HCT116 (cell line): ENCODE measurements around the gene LOXHD1. TPM values are rescaled to one million over a fixed set of nuclear protein-coding genes. Genes with fewer than 3 reads are reported as not detected.

Source experiments
- ATAC-seq: fragments of 200-7000 bp; cut with Tn5 transposase; 2 replicates; pipeline ENCODE4 v1.9.1; 2020; ENCODE audit warnings: mild to moderate bottlenecking, moderate library complexity
- BruUV-seq: library from RNA; stranded (reverse); fragments of 400-500 nt; replicated peaks from 2 replicates; lab custom pipeline; 2021; lab: Mats Ljungman, UMichigan
- CTCF ChIA-PET: fragments of 300-600 bp; sonication (Branson Sonifier 250); formaldehyde crosslinking; loops from one replicate; lab custom pipeline; 2021; ENCODE audit warnings: antibody characterized with exemption; lab: Charles Lee
- POLR2A ChIA-PET: fragments of 300-600, 350-600 bp; sonication (Branson Sonifier 250); formaldehyde crosslinking; loops from one replicate; lab custom pipeline; 2021; ENCODE audit warnings: antibody characterized with exemption; lab: Charles Lee
- RAD21 ChIA-PET, 2 experiments: fragments of 300-600 bp; sonication (Branson Sonifier 250); formaldehyde crosslinking; loops; one replicate each; lab custom pipeline; 2023; ENCODE audit warnings: low total read pairs in 2 of 2; ENCODE audit not compliant: uncharacterized antibody in 2 of 2, unreplicated experiment in 2 of 2, low non-redundant PET in 1 of 2; lab: Charles Lee
- DNase-seq: peaks from one replicate; pipeline ENCODE4 v3.0.0-alpha.2; 2010; ENCODE audit warnings: low read depth, low spot score
- H2AFZ ChIP-seq: fragments of 200-600 bp; shearing (Covaris generic), sonication (generic); 2 replicates; pipeline ENCODE4 v1.6.1; 2017; ENCODE audit warnings: low read depth, mixed run types, mixed read lengths, antibody characterized with exemption, low read length; ENCODE audit not compliant: poor library complexity, severe bottlenecking
- H3K27ac ChIP-seq: 2 replicates; pipeline ENCODE4 v1.5.1; 2012; ENCODE audit warnings: low read depth, low read length
- H3K27me3 ChIP-seq: fragments of 200-600 bp; sonication (generic); 2 replicates; pipeline ENCODE4 v1.6.1; 2016; ENCODE audit warnings: mixed run types, low read length, mixed read lengths; ENCODE audit not compliant: insufficient read depth
- H3K36me3 ChIP-seq, 2 experiments: fragments of 200-500 bp in 1 of 2; fragments of 200-600 bp in 1 of 2; sonication (Bioruptor generic) in 1 of 2; sonication (generic) in 1 of 2; 2 replicates each; pipeline versions ENCODE4 v1.5.1 to v1.6.1; 2014 to 2016; ENCODE audit warnings: low read length in 2 of 2, inconsistent platforms in 1 of 2, mixed read lengths in 1 of 2, mixed run types in 1 of 2; ENCODE audit not compliant: insufficient read depth in 2 of 2, control insufficient read depth in 1 of 2
- H3K4me1 ChIP-seq, 2 experiments: fragments of 200-600 bp in 1 of 2; sonication (generic) in 1 of 2; 2 replicates each; pipeline versions ENCODE4 v1.5.1 to v1.6.1; 2012 to 2017; ENCODE audit warnings: low read length in 2 of 2, inconsistent platforms in 1 of 2, mild to moderate bottlenecking in 1 of 2, mixed read lengths in 1 of 2, mixed run types in 1 of 2, moderate library complexity in 1 of 2; ENCODE audit not compliant: insufficient read depth in 2 of 2, control insufficient read depth in 1 of 2
- H3K4me2 ChIP-seq: fragments of 200-600 bp; sonication (generic); 2 replicates; pipeline ENCODE4 v1.6.1; 2017; ENCODE audit warnings: mixed run types, low read length, mixed read lengths
- H3K4me3 ChIP-seq, 2 experiments: fragments of 200-600 bp in 1 of 2; sonication (generic) in 1 of 2; replicated peaks in 1 of 2; 2 replicates each; pipeline ENCODE4 v1.5.1; 2011 to 2016; ENCODE audit warnings: low read length in 2 of 2, control low read depth in 1 of 2, low read depth in 1 of 2, mild to moderate bottlenecking in 1 of 2, mixed read lengths in 1 of 2, mixed run types in 1 of 2
- H3K79me2 ChIP-seq: fragments of 200-600 bp; sonication (generic); 2 replicates; pipeline ENCODE4 v1.6.1; 2017; ENCODE audit warnings: mild to moderate bottlenecking, mixed run types, low read length, moderate library complexity, mixed read lengths; ENCODE audit not compliant: insufficient read depth
- H3K9ac ChIP-seq: fragments of 200-600 bp; sonication (generic); 2 replicates; pipeline ENCODE4 v1.6.1; 2016; ENCODE audit warnings: low read length, mixed read lengths
- H3K9me2 ChIP-seq: fragments of 200-600 bp; sonication (generic), shearing (Covaris generic); 2 replicates; pipeline ENCODE4 v1.6.1; 2017; ENCODE audit warnings: mixed run types, mild to moderate bottlenecking, moderate library complexity; ENCODE audit not compliant: insufficient read depth
- H3K9me3 ChIP-seq, 2 experiments: fragments of 200-500 bp in 1 of 2; fragments of 200-600 bp in 1 of 2; sonication (Bioruptor generic) in 1 of 2; sonication (generic) in 1 of 2; 2 replicates each; pipeline ENCODE4 v1.6.1; 2014 to 2017; ENCODE audit warnings: low read length in 2 of 2, mixed read lengths in 2 of 2, inconsistent platforms in 1 of 2, low read depth in 1 of 2, mild to moderate bottlenecking in 1 of 2, mixed run types in 1 of 2, moderate library complexity in 1 of 2; ENCODE audit not compliant: control insufficient read depth in 1 of 2, insufficient read depth in 1 of 2
- H4K20me1 ChIP-seq: fragments of 200-600 bp; sonication (generic), shearing (Covaris generic); 2 replicates; pipeline ENCODE4 v1.6.1; 2017; ENCODE audit warnings: mixed run types, mild to moderate bottlenecking, moderate library complexity; ENCODE audit not compliant: insufficient read depth
- REST ChIP-seq: IDR thresholded peaks from 2 replicates; pipeline ENCODE4 v1.6.1; 2012; ENCODE audit warnings: low read depth
- SIN3A ChIP-seq: IDR thresholded peaks from 2 replicates; pipeline ENCODE4 v1.6.1; 2012; ENCODE audit warnings: low read depth
- intact Hi-C: fragments of 100-400 bp; cut with micrococcal nuclease; formaldehyde crosslinking; loops from 2 replicates; pipeline ENCODE4 v1.10.0; 2022
- total RNA-seq: library from RNA; stranded (reverse); gene quantifications from one replicate; pipeline ENCODE4 v1.2.1, GENCODE V29; 2021; ENCODE audit not compliant: unreplicated experiment
- TF ChIP-seq, protein P1 (sequence below), 3 experiments: fragments of 200-600 bp in 1 of 3; sonication (generic) in 1 of 3; IDR thresholded peaks in 2 of 3; conservative IDR thresholded peaks in 1 of 3; 2 replicates each; pipeline ENCODE4 v1.5.1; 2012 to 2017; ENCODE audit warnings: low read depth in 2 of 3, low read length in 2 of 3, antibody characterized with exemption in 1 of 3, borderline replicate concordance in 1 of 3, control low read depth in 1 of 3, mild to moderate bottlenecking in 1 of 3, mixed read lengths in 1 of 3, mixed run types in 1 of 3, moderate library complexity in 1 of 3; ENCODE audit not compliant: insufficient read depth in 1 of 3

The LOXHD1 gene
- total RNA-seq, 1 experiment from 2014 or later: not detected

DNA sequence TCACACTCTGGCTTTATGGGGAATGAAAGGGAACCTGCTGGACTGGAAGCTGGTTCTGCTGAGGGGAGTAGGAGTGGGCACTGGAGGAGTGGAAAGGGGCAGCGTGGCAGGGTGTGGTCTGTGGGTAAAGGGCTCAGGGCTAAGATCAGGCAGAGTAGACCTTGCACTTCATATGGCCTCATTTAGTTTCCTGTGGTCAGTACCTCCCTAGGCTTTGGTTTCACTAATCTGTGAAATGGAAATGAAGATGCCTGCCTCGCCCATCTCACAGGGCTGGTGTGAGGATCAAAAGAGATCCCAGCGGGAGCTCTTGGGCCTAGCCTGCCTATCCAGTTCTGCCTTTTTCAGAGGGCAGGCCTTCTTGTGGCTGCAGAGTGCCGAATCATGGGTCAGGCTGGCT is 208.7 kb downstream of the LOXHD1 start:
- POLR2A ChIA-PET: no interaction called here
- CTCF ChIA-PET: no interaction called here
- RAD21 ChIA-PET: no interaction called here

More for the DNA sequence above, 208.7 kb downstream of the LOXHD1 start:
- Histone ChIP-seq H3K4me3 (no peak overlapping the region), H3K4me1 (peaks cover 0 to 17% of the 10 kb centered on the region in 2 experiments; a peak in 2 of 4 replicates), H2AFZ (no peak overlapping the region), H3K27ac (no peak overlapping the region), H3K9ac (no peak overlapping the region), H4K20me1 (no peaks in the 10 kb centered on the region), H3K27me3 (no peaks in the 10 kb centered on the region), H3K36me3 (no peaks in the 10 kb centered on the region), H3K9me2 (no peaks in the 10 kb centered on the region), H3K4me2 (peak overlapping the region; percentile 15), H3K9me3 (no peaks in the 10 kb centered on the region), H3K79me2 (no peaks in the 10 kb centered on the region)
- no TSS peak for BruUV-seq
- TF ChIP-seq, protein P1, sequence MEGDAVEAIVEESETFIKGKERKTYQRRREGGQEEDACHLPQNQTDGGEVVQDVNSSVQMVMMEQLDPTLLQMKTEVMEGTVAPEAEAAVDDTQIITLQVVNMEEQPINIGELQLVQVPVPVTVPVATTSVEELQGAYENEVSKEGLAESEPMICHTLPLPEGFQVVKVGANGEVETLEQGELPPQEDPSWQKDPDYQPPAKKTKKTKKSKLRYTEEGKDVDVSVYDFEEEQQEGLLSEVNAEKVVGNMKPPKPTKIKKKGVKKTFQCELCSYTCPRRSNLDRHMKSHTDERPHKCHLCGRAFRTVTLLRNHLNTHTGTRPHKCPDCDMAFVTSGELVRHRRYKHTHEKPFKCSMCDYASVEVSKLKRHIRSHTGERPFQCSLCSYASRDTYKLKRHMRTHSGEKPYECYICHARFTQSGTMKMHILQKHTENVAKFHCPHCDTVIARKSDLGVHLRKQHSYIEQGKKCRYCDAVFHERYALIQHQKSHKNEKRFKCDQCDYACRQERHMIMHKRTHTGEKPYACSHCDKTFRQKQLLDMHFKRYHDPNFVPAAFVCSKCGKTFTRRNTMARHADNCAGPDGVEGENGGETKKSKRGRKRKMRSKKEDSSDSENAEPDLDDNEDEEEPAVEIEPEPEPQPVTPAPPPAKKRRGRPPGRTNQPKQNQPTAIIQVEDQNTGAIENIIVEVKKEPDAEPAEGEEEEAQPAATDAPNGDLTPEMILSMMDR (IDR thresholded peaks at IDR 0.05 in 2 of 3, conservative IDR thresholded peaks at IDR 0.05 in 1 of 3; ENCODE audit: borderline replicate concordance in 1 of 3, insufficient read depth in 1 of 3, low read depth in 2 of 3, low read length in 2 of 3): no peak
- TF ChIP-seq REST (no peak), SIN3A (no peak)
- ATAC-seq: peak; percentile 61; the same call in 1 of the 2 replicates
- no peak for DNase-seq
- intact Hi-C loops: no loop called here
